ENCODE data around the gene IQGAP3.

IQGAP3 gene

DNA sequence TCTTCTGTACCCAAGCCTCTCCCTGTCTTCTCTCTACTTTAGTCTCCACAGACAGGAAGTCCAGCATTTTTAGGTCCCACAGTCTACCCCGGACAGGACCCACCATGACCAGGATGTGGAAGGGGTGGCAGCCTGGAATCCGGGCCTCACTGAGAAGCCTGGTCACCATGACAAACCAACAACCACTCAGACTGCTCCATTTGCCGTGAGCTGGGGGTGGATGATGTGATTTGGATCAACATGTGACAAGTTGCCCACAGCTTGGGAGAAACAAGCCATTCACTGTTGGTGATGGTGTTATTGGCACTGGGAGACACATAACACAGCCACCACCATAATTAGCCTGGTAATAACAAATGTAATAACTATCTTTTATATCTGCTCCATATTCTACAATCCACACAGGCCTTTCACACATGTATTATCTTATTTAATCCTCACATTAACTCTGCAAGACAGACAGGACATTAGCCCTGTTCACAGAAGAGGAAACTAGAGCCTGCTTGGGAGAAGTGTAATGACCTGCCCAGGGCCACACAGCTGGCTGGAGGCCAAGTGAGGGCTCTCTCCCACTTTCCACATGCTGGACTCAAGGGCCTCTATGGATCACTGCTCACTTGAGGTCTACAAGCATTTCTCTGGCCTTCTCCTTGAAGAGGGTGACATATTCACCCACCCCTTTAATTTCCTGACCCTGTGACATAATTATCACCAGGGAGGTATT is 94.7 kb downstream of the IQGAP3 start:
- TF ChIP-seq GATA3 (IDR thresholded peaks at IDR 0.05; ENCODE audit: low read depth, low read length) (no peak), GATA2 (IDR thresholded peaks at IDR 0.05; ENCODE audit: low read depth, low read length) (no peak)

DNA sequence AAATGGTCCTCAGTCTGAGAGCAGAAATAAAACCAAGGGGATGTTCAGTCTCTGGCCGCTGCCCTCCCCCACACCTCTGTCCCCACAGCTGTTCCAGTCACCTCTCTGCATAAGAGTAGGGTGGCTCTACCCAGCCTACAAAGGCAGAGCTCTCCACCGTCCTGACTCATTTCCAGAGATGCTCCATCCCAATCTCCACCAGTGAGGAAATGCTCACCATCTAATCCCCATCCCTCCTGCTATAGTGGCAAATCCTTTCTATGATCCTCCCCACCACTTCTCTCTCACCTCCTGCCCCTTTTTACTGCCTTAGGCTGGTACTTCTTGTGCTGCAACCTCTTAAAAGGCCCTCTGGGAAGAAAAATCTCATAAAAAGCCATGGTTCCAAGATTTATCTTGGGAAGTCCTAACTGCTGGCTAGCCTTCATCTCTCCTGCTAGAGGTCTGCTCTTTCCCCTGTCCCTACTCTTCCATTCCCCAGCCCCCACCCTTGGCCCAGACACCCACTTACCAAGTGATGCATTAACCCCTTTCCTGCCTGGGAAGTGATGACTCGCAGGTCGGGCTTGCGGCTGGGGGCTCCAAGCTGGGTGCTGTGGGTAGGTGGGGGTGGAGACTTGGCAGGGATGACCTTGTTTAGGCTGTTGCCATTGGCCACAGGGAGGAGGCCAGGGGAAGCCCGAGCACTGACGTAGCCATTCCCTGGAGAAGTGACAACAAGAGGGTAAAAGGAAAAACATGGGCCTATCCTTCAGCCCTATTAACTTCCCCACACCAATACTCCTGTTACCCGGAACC is 95.7 kb downstream of the IQGAP3 start:
- TF ChIP-seq GATA2 (IDR thresholded peaks at IDR 0.05; ENCODE audit: low read depth, low read length) (no peak), GATA3 (IDR thresholded peaks at IDR 0.05; ENCODE audit: low read depth, low read length) (no peak)

DNA sequence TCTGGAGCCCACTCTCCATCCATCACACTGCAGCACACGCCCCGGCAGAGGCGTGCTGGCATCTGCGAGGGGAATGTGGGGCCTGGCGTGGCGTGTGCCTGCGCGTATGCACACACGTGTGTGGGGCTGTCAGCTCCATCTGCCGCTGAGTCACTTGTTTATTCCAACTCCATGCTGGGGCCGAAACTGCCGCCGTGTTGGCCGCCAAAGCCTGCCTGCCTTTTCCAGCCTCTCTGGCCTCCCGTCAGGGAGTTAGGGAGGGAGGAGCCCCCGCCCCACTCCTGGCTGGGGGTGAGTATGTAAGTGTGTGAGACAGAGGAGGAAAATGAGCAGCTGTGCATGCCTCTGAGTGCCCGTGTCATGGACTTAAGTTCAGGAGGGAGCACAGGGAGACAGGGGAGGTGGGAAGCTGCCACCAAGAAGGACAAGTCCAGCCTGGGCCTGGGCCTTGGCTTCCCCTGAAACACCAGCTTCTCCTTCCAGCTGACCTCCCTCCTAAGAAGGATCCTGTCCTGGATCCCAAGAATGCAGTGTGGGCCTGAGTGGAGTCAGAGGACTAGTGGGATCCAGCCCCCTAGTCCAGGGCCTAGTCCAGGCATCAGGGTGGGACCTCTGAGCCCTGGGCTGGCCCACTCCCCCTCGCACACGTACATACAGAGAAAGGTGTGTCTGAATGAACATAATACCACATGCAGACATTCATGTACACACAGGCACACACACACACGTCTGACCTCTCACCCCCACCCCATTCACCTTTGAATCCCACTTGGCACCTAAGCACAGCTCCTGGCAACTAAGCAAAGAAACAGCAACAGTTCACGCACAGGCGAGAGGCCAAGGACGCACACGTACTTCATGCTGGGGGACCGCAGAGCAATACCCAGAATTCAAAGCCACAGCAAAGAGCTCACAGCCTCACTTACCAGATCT is 96.5 kb downstream of the IQGAP3 start:
- TF ChIP-seq GATA2 (IDR thresholded peaks at IDR 0.05; ENCODE audit: low read depth, low read length) (no peak), GATA3 (IDR thresholded peaks at IDR 0.05; ENCODE audit: low read depth, low read length) (no peak)

Measured in SH-SY5Y (cell line).